CD4-positive, alpha-beta T cell treated with Interleukin-10 for 1 hour (primary cell): ENCODE data around the gene TANC2.

Source experiments
- DNase-seq: peaks from one replicate; pipeline ENCODE4 v3.0.0-alpha.2; 2020

TANC2 gene

DNA sequence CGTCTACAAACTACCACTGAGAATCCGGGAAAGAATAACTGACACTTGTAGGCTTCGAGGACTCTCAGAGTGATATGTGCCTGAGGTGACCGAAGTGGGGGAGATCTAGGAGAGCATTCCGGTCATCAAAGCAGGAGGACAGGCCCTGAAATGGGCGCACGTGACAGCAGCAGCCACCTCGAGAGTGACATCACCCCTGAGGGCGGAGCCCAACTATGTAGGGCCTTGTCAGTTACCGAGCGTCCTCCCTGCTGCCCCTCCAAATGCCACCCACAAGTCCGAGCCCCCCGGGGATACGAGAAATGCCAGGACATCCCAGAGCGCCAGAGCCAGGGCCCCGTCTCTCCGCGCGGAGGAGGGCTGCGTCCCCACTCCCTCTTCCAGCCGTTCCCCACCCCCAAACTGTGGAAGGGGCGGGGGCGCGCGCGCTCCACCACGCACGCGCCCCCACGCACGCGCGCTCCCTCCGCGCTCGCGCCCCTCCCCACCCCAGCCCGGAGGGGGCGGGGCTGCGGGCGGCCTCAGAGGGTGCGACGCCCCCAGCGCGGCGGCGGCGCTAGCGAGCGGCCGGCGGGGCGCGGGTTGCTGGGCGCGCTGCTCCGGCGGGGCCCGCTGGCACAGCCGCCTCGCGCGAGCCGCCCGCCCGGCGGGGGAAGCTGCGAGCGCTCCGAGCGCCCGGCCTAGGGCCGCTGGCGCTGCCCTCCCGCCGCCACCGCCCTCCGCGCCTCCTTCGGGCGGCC, at the start of gene TANC2:
Gene TANC2 (plus strand): TSS at position 550 of the 740 bp plus-strand sequence. CDS start 43,325 bp downstream, outside the sequence.
- DNase-seq = peak; percentile 90

DNA sequence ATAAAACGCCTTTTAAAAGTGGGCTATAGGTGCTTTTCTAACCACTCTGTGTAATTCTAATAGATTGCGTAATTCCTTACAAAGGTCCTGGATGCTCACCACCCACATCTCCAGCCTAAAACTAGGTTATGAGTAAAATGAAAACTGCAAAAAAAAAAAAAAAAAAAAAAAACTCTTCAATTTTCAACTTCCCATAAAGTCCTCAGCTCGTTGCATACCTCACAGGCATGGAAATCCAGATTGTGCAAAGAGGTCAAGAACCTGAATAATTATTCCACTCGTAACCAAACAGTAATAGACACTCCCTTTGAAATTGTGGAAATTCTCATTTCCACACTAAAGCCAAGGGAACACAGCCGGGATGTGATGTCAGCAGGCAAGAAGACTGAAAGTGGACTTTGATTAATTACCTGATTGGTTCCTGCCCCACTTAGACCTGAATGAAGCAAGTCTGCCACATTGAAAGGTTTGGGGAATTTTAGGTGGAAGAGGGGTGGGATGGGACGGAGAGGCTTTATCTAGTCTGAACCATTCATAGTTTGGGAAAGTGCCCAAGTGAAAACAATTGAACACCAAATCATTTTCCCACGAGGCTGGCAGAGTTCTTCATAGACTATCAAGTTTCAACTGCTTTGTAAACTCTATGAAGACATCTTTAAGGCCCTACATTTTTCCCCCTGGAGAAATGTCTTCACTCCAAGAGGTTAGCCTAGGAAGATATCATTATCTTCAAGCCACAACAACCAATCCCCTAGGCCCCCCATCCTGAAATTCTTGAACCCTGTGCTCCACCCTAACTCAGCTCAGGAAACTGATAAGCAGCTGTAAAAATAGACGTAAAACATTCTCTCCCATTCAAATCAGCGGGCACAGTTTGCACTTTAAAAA, 49.1 kb upstream of the TANC2 start:
- no peak for DNase-seq

DNA sequence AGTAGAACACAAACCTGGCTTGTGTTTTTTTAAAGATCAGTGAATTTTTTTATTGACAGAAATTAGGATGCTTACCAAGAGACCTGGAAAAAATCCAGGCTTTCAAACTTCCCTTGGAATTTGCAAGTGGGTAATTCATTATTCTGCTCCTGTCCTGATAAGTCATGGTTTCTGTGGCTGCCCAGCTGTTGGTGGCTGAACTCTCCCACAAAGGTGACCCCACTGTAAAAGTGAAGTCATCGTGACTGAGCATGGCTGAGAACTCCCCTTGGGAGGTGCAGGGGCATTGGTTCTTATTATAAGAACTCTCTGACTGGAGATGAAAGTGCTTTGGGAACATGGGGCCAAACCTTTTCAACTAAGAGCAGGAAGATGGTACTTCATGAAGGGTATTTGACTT, 46.6 kb upstream of the TANC2 start:
- DNase-seq = no peak

DNA sequence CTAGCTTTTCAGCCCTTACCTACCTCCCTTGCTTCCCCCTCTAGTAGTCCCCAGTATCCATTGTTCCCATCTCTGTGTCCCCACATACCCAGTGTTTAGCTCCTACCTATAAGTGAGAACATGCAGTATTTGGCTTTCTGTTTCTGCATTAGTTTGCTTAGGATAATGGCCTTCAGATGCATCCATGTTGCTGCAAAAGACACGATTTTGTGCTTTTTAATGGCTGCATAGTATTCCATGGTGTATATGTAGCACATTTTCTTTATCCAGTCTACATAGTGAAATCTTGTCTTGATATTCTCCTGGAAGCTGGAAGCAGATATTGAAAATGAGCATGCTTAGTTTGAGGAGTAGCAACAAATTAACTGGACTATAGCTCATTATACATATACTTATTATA, 45.7 kb upstream of the TANC2 start:
- DNase-seq = no peak

DNA sequence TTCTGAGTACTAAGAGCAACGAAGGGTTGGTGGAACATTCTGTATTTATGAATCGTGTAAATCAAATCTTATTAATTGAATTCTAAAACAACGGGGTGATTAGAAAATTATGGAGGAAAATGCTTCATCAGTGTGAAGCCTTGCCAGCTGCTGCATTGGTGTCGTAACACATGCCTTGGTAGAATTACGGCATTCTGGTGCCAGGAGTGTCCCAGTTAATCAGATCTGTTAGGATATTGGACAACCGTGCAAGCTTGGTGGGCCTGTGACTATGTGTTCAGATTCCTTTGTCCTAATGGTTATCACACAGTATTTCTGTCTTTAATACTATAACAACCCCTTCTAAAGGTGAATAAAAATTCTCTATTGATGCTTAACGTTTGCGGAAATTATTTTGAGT, 44.2 kb upstream of the TANC2 start:
- DNase-seq = no peak

DNA sequence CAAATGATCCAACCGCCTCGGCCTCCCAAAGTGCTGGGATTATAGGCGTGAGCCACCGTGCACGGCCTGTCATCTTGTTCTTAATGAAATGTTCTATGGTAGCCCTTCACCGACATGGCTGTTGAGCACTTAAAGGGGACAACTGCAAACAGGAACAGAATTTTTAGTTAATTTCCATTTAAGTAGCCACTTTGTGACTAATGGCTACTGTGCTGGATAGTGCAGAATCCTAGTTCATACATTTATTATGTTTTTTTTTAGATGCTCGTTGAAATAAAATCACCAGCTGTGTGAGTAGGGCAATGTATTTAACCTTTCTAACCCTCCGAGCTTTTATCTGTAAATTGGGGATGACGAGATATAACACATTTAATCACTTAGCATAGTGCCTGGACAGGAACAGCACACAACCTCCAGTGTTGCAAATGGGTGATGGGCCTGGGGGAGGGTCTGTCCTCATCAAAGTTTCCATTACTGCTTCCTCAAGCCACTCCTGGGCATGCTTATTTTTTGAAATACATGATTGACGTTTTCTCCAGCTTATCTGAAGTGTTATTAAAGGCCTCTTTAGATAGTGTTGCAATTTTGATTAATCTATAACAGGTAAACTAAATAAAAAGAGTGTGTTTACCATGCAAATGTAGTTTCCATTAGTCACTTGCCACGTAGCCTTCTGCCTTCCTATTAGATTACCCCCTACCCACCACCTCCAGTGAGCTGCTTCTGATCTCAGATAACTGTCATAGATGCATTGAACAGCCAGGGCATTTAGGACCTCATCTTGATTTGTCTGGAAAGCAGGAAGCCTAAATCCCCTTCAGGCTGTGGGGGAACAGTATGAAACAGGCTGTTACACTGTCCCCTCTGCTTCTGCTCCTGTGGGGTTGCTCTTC, 42.5 kb upstream of the TANC2 start:
- DNase-seq = no peak

DNA sequence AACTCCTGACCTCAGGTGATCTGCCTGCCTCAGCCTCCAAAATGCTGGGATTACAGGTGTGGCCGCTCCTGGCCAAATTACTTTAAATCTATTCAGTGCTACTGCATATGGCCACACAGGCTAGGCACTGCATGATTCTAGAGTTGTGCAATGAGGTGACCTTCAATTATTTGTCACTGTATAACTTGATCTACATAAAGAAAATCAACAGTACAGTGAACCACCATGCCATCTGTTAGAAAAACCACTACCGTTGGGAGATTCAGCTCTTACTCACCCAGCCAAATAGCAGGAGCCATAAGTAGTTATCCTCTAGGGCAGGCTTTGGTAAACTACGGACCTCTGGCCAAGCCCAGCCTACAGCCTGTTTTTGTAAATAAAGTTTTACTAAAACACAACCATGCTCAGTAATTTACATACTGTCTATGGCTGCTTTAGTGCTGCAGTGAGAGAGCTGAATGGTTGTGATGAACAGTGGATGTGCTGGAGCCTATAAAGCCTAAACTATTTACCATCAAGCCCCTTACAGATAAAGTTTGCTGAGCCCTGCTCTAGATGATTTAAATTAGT, 40.7 kb upstream of the TANC2 start:
- DNase-seq = no peak

DNA sequence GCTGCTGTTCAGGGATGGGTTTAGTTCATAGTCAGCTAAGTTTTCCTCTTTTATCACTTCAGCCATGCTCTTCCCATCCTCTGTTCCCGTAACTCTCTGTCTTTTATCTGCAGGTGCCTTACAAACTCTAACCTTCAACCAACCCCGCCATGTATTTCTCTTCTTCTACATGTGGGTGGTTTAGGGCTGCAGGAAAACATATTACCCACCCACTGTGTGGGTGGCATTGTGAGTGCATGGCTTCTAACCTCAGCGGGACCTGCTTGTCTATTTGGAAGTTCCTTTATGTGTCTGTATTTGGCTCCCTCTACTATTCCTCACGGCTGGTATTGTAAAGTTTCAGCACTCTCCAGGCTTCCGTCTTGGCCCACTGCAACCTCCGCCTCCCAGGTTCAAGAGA, 39.0 kb upstream of the TANC2 start:
- DNase-seq = no peak

DNA sequence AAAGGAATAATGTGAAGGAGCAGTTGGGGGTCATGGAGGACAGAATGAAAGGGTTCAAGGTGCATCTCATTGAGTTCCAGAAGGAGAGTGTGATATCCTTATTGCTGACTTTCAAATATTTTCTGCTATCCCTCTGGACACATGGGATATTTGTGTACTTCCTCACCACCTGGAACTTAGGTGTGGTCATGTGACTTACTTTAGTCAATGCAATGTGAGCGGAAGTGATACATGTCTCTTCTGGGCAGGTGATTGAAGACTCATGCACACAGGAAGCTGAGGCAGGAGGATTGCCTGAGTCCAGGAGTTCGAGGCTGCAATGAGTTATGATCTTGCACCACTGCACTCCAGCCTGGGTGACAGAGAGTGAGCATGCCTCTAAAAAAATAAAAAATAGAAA, 36.7 kb upstream of the TANC2 start:
- DNase-seq = no peak

DNA sequence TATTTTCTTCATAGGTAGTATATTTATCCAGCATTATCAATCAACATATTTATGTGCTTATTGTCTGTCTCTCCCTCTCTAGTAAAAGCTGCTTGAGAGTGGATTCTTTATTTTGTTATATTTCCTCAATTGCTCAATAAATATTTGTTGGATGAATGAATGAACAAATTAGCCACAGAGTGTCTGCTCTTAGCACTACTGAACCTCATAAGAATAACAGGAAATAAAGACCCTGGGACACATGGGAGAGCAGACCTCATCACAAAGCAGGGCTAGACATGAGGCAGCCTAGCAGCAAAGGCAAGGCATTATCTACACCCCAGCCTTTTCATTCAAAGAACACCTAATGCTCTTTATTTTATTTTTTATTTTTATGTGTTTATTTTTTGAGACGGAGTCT, 34.9 kb upstream of the TANC2 start:
- no peak for DNase-seq

DNA sequence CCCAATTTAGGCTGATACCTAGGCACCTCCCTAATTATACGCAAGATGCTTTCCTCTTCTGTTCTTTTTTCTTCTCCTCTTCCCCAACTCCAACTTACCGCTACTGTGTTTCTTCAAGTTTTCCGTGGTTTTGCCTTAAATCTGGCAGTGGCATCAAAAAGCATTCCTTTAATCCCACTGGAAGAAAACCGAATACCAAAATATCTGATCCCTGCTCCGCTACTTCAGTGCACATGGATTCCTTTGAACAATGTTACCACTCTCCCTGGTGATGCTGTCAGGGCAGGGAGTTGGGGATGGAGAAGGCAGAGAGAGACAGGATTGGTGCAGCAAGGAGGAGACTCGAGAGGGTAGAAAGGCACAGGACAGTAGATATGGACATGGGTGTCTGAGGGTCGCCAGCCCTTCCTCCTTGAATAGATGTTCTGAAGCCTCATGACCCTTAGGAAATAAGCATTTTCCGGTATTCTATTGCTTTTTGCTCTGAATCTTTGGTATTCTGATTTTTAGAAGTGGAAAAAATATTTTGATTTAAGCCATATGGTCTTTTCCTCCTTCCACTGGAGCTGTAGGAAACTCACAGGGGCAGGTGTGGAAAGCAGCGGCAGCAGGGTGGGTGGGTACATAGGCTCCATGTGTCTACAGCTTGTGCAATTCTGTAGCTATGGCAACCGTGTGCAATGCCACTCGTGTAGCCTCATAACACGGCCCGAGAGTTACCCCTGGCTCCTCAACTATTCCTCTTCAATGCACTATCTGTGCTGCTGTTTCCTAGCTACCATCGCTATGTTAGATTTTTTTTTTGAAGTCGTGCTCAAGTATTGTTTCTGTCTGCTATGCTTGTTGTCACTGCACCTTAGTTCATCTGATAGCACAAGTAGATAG, 32.3 kb upstream of the TANC2 start:
- DNase-seq = no peak

DNA sequence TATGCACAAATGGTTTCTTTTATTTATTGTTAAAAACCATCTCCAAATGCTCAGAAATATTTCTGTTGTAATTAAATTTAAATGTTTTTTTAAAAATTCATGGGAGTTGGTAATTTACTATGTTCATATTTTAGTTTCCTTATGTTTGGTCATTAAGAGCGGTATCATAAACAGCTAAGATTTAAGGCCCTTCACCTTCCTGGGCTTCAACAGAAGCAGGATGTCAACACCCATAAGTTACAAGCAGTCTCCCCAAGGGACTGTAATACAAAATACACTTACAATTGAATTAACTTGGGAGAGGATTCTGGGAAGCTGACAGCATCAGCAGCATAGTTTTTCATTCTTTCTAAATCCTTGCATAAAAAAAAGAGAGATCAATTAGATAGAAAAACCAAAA, 30.9 kb upstream of the TANC2 start:
- DNase-seq = no peak

DNA sequence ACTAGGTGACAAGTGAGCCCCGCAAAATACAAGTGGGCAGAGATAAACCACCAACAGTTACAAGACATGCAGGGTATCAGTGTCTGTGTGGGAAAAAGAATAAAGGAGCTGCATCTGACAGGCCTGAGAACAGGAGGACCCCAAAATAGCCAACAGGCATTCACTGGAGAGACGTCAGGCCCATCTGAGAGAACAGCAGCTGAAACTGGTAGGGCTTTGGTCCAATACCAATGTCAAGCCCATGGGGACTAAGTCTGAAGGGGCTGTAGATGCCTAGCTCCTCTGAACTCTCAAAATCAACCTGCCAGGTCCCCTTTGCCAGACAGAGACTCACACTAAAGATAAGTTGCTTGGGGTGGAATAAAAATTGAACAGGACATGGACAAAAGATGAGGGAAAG, 30.5 kb upstream of the TANC2 start:
- no peak for DNase-seq

DNA sequence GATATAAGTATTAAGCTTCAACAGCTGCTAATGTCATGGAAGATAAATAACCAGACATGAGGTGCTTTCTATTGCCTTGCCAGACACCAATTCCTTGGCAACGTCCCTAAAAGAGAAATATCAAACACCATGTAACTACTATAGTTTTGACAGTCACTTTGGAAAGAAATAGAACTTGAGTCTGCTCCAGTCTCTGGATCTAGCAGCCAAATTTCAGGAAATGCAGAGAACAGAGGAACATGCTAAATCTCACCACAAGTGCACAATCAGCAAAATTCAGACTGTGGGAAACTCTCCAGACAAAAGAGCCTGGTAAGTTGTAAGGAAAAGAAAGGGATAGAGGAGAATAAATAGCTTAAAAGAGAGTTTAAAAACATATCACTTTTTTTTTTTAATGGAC, 28.4 kb upstream of the TANC2 start:
- DNase-seq = no peak

DNA sequence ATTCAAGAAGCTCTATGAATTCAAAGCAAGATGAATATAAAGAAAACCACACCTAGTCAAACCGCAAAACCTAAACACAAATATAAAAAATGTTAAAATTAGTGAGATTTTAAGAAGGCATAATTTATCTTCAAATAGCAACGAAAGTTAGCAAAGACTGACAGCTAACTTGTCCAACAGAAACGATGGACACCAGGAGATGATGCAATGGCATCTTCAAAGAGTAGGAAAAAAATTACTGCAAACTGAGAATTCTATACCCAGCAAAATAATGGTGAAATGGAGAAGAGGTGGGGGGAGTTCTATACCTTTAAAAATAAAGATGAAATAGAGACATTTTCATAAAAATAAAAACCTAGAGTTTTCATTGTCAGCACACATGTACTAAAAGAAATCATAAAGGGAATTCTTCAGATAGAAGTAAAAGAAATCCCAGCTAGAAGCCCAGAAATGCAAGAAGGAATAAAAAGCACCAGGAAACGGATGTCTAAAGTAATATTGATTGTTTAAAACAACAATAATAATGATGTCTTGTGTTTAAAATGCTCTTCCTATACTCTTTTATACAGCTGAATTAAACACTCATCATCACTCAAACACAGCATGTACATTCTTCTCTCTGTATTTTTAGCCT, 24.6 kb upstream of the TANC2 start:
- no peak for DNase-seq

DNA sequence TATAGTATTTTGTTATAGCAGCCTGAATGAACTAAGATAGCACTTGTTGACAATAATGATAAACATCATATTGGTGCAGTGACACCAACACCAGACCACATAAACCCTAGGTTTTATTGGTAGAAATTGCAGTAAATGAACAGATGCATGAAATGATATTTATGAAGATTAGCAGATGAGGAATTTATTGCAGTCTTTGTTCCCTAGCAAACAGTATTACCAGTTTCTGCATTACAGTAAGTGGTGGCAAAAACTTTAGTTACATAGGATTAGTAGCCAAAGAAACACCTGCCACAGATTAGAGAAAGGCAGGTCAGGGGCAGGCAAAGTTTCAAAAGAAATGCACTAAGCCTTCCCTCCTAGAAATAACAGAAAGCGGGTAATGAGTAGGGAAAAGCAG, 17.7 kb upstream of the TANC2 start:
- no peak for DNase-seq

DNA sequence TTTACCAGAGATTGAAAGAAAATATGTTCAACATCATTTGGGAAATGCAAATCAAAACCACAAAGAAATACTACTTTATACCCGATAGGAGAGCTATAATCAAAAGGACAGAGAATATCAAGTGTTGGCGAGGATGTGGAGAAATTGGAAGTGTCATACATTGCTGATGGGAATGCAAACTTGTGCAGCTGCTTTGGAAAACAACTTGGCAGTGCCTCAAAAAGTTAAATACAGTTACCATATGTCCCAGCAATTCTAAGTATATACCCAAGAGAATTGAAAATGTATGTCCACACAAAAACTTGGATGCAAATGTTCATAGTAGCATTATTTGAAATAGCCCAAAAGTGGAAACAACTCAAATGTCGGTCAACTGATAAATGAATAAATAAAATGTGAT, 17.0 kb upstream of the TANC2 start:
- DNase-seq = no peak

DNA sequence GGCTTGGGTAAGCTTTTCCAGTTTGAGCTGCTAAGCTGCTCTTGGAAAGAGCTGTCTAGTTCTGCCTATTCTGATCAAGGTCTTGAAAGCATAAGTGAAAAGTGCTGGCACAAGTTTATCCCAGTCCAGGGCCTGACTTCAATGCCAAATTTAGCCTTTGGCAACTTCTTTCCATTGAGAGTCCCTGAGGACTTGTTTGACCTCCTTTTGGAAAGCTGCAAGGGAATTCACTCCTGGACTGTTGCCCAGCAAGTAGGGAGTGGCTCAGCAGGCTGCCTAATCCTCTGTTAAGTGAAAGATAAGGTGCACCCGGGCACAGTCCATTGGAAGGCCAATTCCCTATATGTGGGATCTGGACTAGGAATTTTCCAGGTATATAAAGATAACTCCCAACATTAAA, 16.0 kb upstream of the TANC2 start:
- no peak for DNase-seq

DNA sequence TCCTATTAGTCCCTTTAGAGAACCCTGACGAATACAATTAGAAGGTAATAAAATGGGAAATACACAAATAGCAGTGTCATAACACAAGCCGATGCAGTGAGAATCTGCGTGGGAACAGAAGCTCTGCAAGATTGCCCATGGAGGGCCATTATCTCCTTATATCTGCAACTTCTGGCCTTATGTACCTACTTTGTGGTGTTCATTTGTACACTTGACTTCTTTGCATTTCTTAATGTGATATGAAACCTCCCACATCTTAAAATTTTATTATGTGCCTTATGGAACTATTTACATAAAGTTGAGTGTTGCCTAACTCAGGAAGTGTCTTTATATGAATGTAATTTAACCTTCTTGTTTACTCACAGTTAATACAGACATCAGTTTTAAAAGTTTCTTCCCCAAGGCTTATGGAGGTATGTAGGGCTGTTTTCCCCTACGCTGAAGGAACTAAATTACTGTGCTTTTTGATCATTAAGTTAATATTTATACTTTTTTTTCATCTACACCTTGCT, 10.1 kb upstream of the TANC2 start:
- no peak for DNase-seq

DNA sequence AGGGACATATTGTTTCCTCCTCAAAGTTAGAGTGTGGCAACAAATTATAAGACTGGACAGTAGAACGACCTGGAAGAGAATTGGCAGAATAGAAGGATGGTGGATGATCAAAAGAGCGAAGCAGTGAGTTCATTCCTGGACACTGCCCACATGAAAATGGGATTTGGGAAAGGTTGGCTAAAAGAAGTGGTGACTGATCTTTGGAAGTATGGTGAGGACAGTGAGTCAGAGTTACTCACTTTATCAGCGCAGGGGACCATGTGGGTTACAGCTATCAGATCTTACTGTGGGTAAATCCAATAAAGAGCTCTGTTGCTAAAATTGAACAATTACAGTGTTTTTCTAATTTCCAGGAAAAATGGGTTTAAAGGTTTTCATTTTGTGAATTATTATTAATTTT, 2.7 kb upstream of the TANC2 start:
- DNase-seq = no peak

DNA sequence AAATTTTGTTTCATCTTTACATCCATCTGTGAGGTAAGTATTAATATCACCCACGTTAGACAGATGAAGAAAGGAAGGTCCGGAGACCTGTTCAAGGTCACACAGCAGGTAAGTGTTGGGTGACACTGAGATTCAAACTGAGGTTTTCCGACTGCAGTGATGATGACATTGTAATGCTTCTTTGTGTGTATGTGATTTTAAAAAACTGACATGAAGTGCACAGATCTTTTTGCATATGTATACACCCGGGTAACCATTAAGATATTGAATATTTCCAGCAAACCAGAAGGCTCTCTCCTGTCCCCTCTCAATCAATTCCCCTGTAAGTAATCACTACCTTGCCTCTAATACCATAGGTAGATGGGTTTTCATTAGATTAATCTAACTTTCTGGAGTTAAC, 1.5 kb upstream of the TANC2 start:
- DNase-seq = no peak
